Skin epidermis (tissue), 12 donors: ENCODE data around the gene ST14.
"Not testable (repeated sequence)": the region's sequence is repeated elsewhere in the genome, so short reads cannot be mapped to it uniquely, and the experiment has no call there.

Experiments
- H3K27ac ChIP-seq, 21 experiments: fragments of 200-600 bp; sonication (generic) in 11 of 21; one replicate each; pipeline ENCODE4 v1.5.0; 2020; ENCODE audit warnings: mild to moderate bottlenecking in 3 of 21, inconsistent platforms in 2 of 21, moderate library complexity in 2 of 21
- H3K4me3 ChIP-seq, 7 experiments: fragments of 200-600 bp; sonication (generic) in 2 of 7; one replicate each; pipeline ENCODE4 v1.5.0; 2020; ENCODE audit warnings: inconsistent platforms in 2 of 7, mild to moderate bottlenecking in 2 of 7, moderate library complexity in 1 of 7

ST14 gene

DNA sequence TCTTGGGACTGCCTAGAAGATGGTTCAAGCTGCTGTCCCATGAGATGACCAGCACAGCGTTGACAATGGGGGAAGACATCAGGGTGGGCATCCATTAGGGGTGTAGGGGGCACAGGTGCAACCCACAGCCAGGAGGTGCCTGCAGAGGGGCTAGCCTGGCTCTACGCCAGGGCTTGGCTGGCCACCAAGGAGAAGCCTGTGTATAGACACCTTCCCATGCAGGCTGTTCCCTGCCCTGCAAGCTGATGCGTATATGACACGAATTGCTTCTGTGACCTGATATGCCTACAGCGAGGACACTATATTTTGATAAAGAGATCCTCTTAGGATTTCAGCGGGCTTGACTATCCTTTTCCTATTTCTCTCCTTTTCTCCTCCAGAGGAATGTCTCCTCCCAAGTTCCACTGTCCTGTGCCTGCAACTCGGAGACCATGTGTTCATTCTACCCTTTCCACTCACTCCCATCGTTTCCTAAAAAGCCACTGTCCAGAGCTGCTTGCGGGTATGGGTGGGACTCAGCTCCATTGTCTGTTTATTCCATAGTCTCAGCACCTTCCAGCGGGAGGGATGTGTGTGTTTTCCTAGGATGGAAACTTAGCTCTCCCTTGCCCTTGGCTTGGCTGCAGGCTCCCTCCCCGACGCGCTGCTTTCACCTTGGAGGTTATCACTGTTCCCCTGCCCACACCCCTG, 56.1 kb downstream of the ST14 start:
- H3K27ac ChIP-seq: no peak overlapping the region
- no peak overlapping the region for H3K4me3 ChIP-seq

- Histone ChIP-seq H3K4me3 (no peak overlapping the region), H3K27ac (no peak overlapping the region)
Measured at GRCh38 chr11:130216221-130216550, 56.6 kb downstream of the ST14 start.

DNA sequence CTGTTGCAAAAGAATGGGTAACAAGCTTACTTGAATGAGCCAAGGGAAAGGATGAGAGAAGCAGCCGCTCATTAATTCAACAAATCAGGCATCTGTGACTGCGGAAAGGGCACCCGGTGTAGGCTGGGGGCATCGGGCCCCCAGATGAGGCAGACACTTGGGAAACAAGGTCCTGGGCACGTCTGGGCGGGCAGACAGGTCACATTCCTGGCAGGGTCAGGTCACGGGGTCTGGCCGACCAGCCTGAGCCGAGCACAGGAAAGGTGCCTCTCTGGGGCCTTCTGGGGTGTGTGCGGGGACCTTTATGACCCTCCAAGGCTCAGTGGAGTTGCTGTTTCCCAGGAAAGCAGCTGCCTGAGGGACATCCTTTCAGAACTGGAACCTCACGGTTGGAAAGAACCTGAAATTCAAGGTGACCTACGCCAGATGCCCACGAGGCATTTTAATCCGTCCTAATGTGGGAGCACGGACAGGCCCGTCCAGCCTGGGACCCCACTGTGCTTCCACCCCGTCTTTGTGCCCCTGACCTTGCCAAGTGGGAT, 57.1 kb downstream of the ST14 start:
- Histone ChIP-seq H3K27ac (no peak overlapping the region), H3K4me3 (no peak overlapping the region)

DNA sequence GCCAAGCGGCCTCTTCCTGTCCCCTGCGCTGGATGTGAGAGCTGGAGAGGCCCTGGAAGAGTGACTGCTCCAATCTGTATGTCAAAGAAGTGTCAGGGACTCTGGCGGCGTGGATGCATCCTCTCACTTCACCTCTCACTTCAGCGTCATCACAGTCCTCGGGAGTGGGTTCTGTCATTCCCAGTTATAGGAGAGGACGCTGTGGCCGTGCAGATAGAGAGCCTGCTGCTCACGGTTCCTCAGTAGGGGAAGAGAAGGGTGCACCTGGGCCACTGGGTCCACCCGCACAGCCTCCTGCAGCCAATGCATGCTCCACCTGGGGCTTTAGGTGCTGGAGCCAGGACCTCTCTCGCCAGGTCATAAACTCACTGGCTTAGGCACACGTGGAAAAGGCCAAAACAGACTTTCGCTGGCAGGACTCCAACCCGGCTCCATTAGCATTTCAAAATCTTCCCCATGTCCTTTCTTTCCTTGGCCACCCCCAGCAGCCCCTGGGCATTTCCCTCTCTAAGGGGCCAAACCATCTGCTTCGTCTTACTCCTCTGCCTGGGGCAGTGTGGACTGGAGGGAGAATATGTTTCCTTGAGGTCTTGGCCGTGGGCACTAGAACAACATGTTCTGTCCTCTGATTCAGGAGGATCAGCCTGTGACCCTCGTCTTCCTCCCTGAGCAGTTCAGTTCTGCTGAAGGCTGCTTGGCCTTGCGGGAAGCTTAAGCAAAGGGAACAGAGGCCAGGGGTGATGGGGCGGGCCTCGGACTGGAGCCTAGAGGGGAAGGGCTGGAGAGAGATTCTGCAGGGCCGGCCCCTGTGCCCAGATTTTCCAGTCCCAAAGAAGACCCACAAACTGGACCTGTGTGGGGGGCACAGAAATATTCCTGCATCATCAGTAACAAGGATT, 57.8 kb downstream of the ST14 start:
- H3K27ac ChIP-seq: no peak overlapping the region
- H3K4me3 ChIP-seq: no peak overlapping the region

DNA sequence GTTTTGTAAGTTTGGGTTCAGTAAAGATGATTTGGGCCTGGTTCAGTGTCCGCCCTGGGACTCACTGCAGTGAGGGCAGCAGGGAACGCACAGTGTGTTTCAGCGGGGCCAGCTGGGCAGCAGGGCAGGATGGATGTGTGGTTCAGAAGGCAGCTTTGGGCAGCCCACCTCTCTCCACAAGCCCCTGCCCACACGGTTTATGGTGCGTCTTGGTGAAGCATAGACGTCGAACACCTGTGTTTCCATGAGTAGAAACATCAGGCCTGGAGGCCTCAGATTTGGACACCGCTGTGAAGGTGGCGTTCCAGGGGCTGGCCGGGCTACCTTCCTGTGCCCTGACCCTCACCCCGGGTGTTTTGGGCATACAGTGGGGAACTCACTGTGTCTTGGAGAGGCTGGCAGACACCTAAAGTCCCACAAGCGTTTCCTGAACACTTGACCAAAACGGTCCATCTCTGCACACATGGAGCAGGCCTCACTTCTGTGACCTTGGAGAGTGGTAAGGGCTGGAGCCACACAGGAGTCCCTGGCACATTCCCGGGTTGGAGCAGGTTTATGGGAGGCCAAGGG, 59.0 kb downstream of the ST14 start:
- Histone ChIP-seq H3K4me3 (no peak overlapping the region), H3K27ac (no peak overlapping the region)

GRCh38 chr11:130219148-130219547, 59.6 kb downstream of the ST14 start:
- H3K4me3 ChIP-seq: no peak overlapping the region
- no peak overlapping the region for H3K27ac ChIP-seq

DNA sequence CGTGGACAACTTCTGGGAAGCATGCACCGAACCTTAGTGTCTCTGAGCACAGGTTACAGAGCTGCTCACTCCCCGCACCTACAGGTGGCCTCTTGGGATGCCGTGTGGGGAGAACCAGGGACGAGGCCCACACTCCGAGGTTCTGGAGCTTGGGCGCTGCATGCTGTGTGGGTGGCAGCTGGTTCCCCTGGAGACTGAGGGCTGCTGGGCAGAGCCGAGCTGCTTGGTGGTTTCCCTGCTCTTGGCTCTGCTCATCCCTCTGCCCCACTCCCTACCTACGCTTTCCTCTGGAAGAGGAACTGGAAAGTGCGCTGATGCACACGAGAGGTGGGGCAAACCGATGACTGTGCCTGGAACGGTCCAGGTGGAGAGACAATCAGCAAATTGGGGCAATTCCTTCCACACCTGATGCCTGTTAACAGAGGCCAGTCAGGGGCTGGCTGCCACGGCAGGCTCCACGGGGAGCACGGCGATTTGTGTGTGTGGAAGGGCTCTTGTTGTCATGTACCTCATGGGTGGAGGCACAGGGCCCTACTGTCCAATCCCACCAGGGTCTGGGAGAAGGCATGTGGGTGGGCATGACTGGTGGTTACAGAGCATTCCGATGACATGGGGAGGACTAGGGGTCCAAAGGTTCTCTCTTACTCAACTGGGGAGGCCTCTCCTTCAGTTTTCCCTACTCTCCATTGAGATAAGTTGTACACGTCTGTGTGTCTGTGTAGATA, 60.9 kb downstream of the ST14 start:
- Histone ChIP-seq H3K27ac (no peak overlapping the region), H3K4me3 (no peak overlapping the region)

GRCh38 chr11:130223291-130223971, 63.8 kb downstream of the ST14 start:
- no peak overlapping the region for H3K27ac ChIP-seq
- no peak overlapping the region for H3K4me3 ChIP-seq

DNA sequence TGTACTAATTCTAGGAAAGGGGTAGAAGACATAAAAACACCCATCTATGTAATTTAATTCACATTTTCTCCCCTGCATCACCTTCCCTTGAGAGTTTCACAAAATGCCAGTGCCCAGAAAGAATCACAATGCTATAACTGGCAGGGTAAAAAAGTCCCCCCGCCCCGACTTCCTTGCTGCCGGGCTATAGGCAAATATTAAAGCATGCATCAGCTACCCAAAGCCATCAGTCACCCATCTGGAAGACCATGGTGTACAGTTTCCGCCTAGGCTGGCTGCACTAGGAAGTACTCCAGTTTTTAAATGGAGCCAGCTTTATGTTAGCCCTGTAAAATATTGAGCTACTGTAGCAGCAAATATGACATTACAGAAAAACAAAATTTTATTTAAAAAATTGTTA, 67.8 kb downstream of the ST14 start:
- Histone ChIP-seq H3K27ac (no peak overlapping the region), H3K4me3 (no peak overlapping the region)

GRCh38 chr11:130233486-130233885, 73.9 kb downstream of the ST14 start:
- not testable (repeated sequence) for H3K4me3 ChIP-seq, H3K27ac ChIP-seq

DNA sequence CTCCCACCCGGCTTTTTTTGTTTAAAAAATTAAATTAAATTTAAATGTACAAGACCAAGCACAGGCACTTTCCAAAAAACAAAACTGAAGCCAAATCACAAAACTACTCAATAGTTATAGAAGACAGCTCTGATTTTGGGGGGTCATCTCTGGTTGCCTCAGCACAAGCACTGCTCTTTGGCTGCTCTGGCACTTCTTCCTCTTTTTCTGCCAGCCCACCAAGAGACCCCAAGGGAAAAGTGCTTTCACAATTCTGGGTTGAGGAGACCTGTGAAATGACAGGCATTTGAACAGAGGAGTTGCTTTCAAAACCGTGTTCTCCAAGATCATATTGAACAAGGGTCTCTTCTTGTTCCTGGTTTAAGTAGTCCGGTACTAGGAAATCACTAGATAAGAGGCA, 74.3 kb downstream of the ST14 start:
- not testable (repeated sequence) for H3K4me3 ChIP-seq, H3K27ac ChIP-seq

DNA sequence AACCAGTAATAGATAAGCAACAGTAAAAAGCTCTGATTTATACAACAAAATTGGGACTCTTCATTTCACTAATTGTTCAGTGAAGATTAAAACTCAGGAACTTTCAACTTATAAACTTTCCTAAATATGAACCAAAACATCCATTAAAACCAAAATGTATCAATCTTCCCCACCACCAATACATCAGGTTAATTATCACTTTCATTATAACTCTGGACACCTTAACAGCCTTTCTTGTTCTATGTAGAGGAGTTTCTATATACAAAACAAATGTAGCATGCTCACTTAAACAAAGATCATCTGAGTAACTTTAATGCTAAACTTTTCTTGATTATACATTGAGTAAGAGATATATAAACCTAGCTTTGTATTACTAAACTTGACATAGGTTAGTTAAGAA, 74.7 kb downstream of the ST14 start:
- H3K27ac ChIP-seq: no peak overlapping the region
- no peak overlapping the region for H3K4me3 ChIP-seq

- no peak overlapping the region for H3K27ac ChIP-seq
- H3K4me3 ChIP-seq: no peak overlapping the region
Measured at GRCh38 chr11:130237282-130238006, 77.9 kb downstream of the ST14 start.

DNA sequence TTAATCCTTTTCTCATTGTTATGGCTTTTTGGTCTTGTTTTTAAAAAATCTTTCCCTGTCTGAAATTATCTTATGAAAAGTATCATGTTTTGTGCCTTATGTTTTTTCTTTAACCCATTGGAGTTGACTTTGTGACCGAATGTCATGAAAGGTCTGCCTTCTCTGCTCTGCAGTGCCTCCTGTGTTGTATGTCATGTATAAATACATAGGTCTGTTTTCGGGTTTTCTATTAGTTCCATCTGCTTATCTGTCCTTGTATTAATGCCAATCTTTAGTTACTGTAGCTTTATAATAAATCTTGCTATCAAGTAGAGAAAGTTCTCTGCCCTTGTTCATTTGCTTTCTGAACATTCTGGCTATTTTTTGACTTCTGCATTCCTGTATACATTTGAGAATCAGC, 82.1 kb downstream of the ST14 start:
- H3K27ac ChIP-seq: no peak overlapping the region
- H3K4me3 ChIP-seq: no peak overlapping the region

GRCh38 chr11:130243816-130244215, 84.2 kb downstream of the ST14 start:
- Histone ChIP-seq H3K27ac (peak overlapping the region in 1 of 21 experiments; percentile 2), H3K4me3 (no peak overlapping the region)

DNA sequence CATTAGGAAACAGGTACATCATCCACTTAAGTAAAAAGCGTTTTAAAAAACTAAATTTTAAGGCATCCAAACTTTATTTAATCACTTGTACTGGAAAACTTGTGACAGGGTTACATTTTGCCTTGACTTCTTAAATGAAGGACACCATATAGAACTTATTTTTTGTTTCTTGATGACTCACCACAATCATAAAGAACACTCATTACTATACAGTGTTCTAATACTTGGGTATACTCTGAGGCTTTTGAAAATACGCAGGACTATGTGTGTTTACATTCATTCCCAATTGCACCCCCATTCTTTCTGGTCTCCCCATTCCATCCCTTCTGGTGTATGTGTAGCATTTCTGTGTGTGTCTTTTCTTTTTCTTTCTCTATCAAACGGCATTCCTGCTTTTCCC, 85.3 kb downstream of the ST14 start:
- Histone ChIP-seq H3K27ac (no peak overlapping the region), H3K4me3 (no peak overlapping the region)

GRCh38 chr11:130245375-130245774, 85.8 kb downstream of the ST14 start:
- H3K27ac ChIP-seq, H3K4me3 ChIP-seq: not testable (repeated sequence)

DNA sequence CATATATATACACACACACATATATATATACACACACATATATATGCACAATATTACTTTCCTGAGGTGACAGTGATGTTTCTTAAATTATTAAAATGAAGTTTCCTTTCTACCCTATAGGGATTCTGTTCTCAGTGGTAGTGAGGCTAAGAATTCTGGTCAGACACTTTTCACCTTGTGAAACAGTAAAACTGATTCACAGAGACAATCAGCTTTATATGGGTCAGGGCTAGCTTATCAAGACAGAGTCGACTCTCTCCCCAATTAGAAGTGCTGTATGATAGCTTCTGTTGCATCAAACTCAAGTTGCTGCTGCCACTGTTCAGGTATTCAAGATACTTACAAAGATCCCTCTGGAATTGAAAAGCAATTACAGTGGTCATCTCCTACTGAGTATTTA, 86.7 kb downstream of the ST14 start:
- Histone ChIP-seq H3K27ac (no peak overlapping the region), H3K4me3 (no peak overlapping the region)

DNA sequence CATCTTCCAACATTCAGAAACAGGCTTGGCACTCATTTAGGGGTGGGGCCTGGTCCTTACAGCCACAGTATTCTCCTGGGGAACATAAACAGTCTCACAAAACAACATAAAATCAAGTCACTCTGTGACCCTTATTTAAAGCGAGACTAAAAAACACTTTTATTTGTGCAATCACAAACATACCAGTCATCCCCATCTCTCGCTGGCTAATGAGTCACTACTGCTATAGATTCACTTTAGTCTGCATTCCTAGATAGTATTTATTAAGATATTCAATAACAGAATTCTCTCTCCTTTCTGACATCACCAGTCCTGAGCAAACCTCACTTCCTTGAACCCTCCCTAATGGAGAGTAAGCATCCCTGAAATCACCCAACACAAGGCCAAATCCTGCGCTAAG, 87.2 kb downstream of the ST14 start:
- no peak overlapping the region for H3K4me3 ChIP-seq
- no peak overlapping the region for H3K27ac ChIP-seq
